Epithelial cell of esophagus (primary cell): ENCODE measurements around the gene PLA2G10.
A peak's percentile ranks its signal among the peaks of the same experiment; 100 is the strongest.
"Not testable (repeated sequence)": the region's sequence is repeated elsewhere in the genome, so short reads cannot be mapped to it uniquely, and the experiment has no call there.

Source experiments
- DNase-seq: peaks from one replicate; pipeline ENCODE4 v3.0.0; 2010; ENCODE audit warnings: low read depth
- H3K4me3 ChIP-seq: 2 replicates; pipeline ENCODE4 v1.5.1; 2011; ENCODE audit warnings: mild to moderate bottlenecking, low read length, control low read depth
- CTCF ChIP-seq: IDR thresholded peaks from 2 replicates; pipeline ENCODE4 v1.5.1; 2011; ENCODE audit warnings: low read depth, mild to moderate bottlenecking, low read length, control low read depth, inconsistent platforms; ENCODE audit not compliant: insufficient read depth; ENCODE audit errors: missing control alignments

PLA2G10 gene

GRCh38 chr16:14640538-14640937 lies 53.6 kb downstream of the PLA2G10 start:
- TF ChIP-seq CTCF = no peak
- H3K4me3 ChIP-seq = no peak overlapping the region
- peak; percentile 64 for DNase-seq

- not testable (repeated sequence) for DNase-seq, H3K4me3 ChIP-seq
Measured at GRCh38 chr16:14636951-14637240, 57.2 kb downstream of the PLA2G10 start.

GRCh38 chr16:14636179-14636950 lies 57.7 kb downstream of the PLA2G10 start:
- H3K4me3 ChIP-seq, DNase-seq: not testable (repeated sequence)

- no peak for TF ChIP-seq CTCF
- no peak for DNase-seq
- H3K4me3 ChIP-seq = no peak overlapping the region
Measured at GRCh38 chr16:14635395-14636165, 58.5 kb downstream of the PLA2G10 start.

- peak overlapping the region; percentile 84 for H3K4me3 ChIP-seq
- no peak for DNase-seq
- no peak for TF ChIP-seq CTCF
Measured at GRCh38 chr16:14634389-14634725, 59.8 kb downstream of the PLA2G10 start.

GRCh38 chr16:14632693-14633569 lies 61.2 kb downstream of the PLA2G10 start, which contains the start of gene BFAR:
BFAR (plus strand) TSS chr16:14632951; CDS start chr16:14644347, 11,396 bp downstream.
- no peak for TF ChIP-seq CTCF
- peak; percentile 96 for DNase-seq
- H3K4me3 ChIP-seq = peak within 1 kb of the TSS; percentile 84

- peak overlapping the region; percentile 25 for H3K4me3 ChIP-seq
- not testable (repeated sequence) for DNase-seq
Measured at GRCh38 chr16:14630620-14631330, 63.3 kb downstream of the PLA2G10 start.
